Activated naive CD8-positive, alpha-beta T cell (primary cell): ENCODE data around the gene HTR3D.
"Not testable (repeated sequence)": the region's sequence is repeated elsewhere in the genome, so short reads cannot be mapped to it uniquely, and the experiment has no call there.

Experiments used
- H3K27ac Mint-ChIP-seq: one replicate; pipeline ENCODE4 v1.8.0; 2021; ENCODE audit warnings: mixed read lengths
- H3K27me3 Mint-ChIP-seq: one replicate; pipeline ENCODE4 v1.8.0; 2021; ENCODE audit warnings: mixed read lengths
- H3K36me3 Mint-ChIP-seq: one replicate; pipeline ENCODE4 v1.8.0; 2021; ENCODE audit warnings: mixed read lengths
- H3K4me1 Mint-ChIP-seq: one replicate; pipeline ENCODE4 v1.8.0; 2021; ENCODE audit warnings: low read depth, mixed read lengths
- H3K4me3 Mint-ChIP-seq: one replicate; pipeline ENCODE4 v1.8.0; 2021; ENCODE audit warnings: mild to moderate bottlenecking, mixed read lengths
- H3K9me3 Mint-ChIP-seq: one replicate; pipeline ENCODE4 v1.8.0; 2021; ENCODE audit warnings: low read depth, mixed read lengths

The HTR3D gene

DNA sequence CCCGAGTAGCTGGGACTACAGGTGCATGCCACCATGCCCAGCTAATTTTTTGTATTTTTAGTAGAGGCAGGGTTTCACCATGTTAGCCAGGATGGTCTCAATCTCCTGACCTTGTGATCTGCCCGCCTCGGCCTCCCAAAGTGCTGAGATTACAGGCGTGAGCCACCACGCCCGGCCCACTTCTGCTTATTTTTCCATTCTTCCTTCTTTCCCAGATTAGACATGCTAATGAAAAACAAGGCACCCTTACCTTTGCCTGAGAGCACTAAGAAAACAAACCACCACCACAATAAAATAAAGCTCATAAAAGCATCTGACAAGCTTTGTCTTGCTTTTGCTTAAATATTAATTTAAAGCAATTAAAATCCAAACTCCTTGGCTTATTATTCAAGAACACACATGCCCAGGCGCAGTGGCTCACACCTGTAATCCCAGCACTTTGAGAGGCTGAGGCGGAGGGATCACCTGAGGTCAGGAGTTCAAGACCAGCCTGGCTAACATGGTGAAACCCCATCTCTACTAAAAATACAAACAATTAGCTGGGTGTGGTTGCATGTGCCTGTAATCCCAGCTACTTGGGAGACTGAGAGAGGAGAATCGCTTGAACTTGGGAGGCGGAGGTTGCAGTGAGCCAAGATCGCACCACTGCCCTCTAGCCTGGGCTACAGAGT is 24.3 kb upstream of the HTR3D start:
- H3K4me3 Mint-ChIP-seq, result not testable (repeated sequence)

GRCh38 chr3:184008161-184008560 is 23.4 kb upstream of the HTR3D start:
- Mint-ChIP-seq H3K27me3 (no peaks in the 10 kb centered on the region), H3K9me3 (no peaks in the 10 kb centered on the region)

More for the DNA sequence above, 24.3 kb upstream of the HTR3D start:
- peaks cover 10% of the 10 kb centered on the region for H3K4me1 Mint-ChIP-seq
- H3K9me3 Mint-ChIP-seq, H3K27ac Mint-ChIP-seq, H3K27me3 Mint-ChIP-seq: not testable (repeated sequence)
- H3K36me3 Mint-ChIP-seq, result peaks cover 10% of the 10 kb centered on the region

GRCh38 chr3:184011230-184011876 is 20.2 kb upstream of the HTR3D start:
- H3K27ac Mint-ChIP-seq, result no peak overlapping the region
- peaks cover 9% of the 10 kb centered on the region for H3K36me3 Mint-ChIP-seq
- peaks cover 14% of the 10 kb centered on the region for H3K4me1 Mint-ChIP-seq
- no peak overlapping the region for H3K4me3 Mint-ChIP-seq
- no peaks in the 10 kb centered on the region for H3K9me3 Mint-ChIP-seq
- H3K27me3 Mint-ChIP-seq, result no peaks in the 10 kb centered on the region

More at GRCh38 chr3:184008161-184008560, 23.4 kb upstream of the HTR3D start:
- H3K4me3 Mint-ChIP-seq, result no peak overlapping the region
- H3K27ac Mint-ChIP-seq, result no peak overlapping the region
- H3K4me1 Mint-ChIP-seq, result peaks cover 10% of the 10 kb centered on the region
- H3K36me3 Mint-ChIP-seq, result peaks cover 10% of the 10 kb centered on the region

- no peaks in the 10 kb centered on the region for H3K27me3 Mint-ChIP-seq
- H3K27ac Mint-ChIP-seq, result no peak overlapping the region
- peaks cover 7% of the 10 kb centered on the region for H3K36me3 Mint-ChIP-seq
Observed at GRCh38 chr3:184011937-184012889, 19.3 kb upstream of the HTR3D start.

DNA sequence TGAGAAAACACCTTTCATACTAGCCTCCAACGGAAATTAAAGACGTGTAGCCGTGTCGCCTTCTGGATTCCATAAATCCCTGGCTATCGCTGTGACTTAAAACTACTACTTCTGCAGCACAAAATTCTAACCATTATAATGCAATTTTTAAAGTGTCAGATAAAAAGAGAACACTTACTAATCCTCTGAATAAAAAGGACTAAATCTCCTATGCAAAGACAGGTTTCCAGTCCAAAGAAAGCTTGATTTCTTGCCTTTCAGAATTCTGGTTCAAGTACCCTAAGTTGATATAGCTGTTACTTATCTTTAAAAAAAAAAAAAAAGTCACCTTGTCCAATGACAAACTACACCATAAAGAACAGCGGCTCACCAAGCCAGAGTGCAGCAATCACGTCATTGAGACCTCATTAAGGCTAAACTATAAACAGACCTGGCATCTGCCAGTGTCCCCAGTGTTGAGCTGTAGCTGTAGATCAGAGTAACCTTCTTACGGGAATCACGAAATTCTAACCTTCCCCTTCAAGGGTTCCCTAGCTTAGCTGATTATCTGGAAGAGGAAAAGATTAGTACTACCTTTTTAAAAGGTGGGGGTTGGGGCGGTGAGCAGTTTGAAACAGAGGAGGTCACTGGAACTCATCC is 16.0 kb upstream of the HTR3D start:
- H3K27me3 Mint-ChIP-seq, result no peaks in the 10 kb centered on the region
- H3K9me3 Mint-ChIP-seq, result no peaks in the 10 kb centered on the region
- no peak overlapping the region for H3K27ac Mint-ChIP-seq
- peak overlapping the region; percentile 87 for H3K4me3 Mint-ChIP-seq
- H3K4me1 Mint-ChIP-seq, result peaks cover 26% of the 10 kb centered on the region
- peaks cover 7% of the 10 kb centered on the region for H3K36me3 Mint-ChIP-seq

More at GRCh38 chr3:184011937-184012889, 19.3 kb upstream of the HTR3D start:
- Mint-ChIP-seq H3K9me3 (no peaks in the 10 kb centered on the region), H3K4me3 (no peak overlapping the region), H3K4me1 (peaks cover 17% of the 10 kb centered on the region)

DNA sequence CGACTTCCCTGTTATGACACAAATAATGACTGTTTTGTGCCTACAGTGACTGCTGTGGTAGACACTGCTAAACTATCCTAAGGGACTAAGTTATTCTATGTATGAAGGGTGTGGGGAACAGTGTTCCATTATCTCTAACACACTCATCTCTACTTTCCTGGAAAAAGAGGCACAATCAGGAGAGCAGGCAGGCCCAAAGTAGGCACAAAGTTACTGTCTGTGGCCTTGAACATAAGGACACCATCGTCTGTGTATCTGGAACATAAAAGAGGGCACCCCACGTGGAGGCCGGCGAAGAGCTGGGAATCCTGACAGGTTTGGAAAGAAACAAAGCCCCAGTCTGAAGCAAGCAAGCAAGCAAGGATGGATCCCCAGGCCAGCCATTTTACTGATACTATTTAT is 15.4 kb upstream of the HTR3D start:
- H3K9me3 Mint-ChIP-seq, result no peaks in the 10 kb centered on the region
- H3K4me3 Mint-ChIP-seq, result peak overlapping the region; percentile 87
- peaks cover 5% of the 10 kb centered on the region for H3K36me3 Mint-ChIP-seq
- no peak overlapping the region for H3K27ac Mint-ChIP-seq
- peaks cover 3% of the 10 kb centered on the region for H3K27me3 Mint-ChIP-seq
- peaks cover 26% of the 10 kb centered on the region for H3K4me1 Mint-ChIP-seq

- Mint-ChIP-seq H3K27ac (peak overlapping the region; percentile 80), H3K4me1 (peaks cover 26% of the 10 kb centered on the region), H3K36me3 (peaks cover 2% of the 10 kb centered on the region), H3K27me3 (peaks cover 4% of the 10 kb centered on the region), H3K9me3 (no peaks in the 10 kb centered on the region), H3K4me3 (peak overlapping the region; percentile 98)
Observed at GRCh38 chr3:184016811-184017671, 14.5 kb upstream of the HTR3D start.

- Mint-ChIP-seq H3K36me3 (peaks cover 2% of the 10 kb centered on the region), H3K27ac (peak within 1 kb of the TSS; percentile 80), H3K27me3 (peaks cover 4% of the 10 kb centered on the region), H3K4me1 (peaks cover 26% of the 10 kb centered on the region), H3K9me3 (no peaks in the 10 kb centered on the region), H3K4me3 (peak within 1 kb of the TSS; percentile 98)
Observed at GRCh38 chr3:184017672-184018423, 13.7 kb upstream of the HTR3D start, which contains the start of gene ABCC5. Gene ABCC5, minus strand, starts transcription at chr3:184017884. Its CDS starts 3,492 bp downstream, at chr3:184014392.

GRCh38 chr3:184018424-184018973 is 13.0 kb upstream of the HTR3D start:
- peak overlapping the region; percentile 22 for H3K27ac Mint-ChIP-seq
- peaks cover 4% of the 10 kb centered on the region for H3K27me3 Mint-ChIP-seq
- no peaks in the 10 kb centered on the region for H3K9me3 Mint-ChIP-seq
- H3K36me3 Mint-ChIP-seq, result peaks cover 1% of the 10 kb centered on the region
- H3K4me3 Mint-ChIP-seq, result peak overlapping the region; percentile 98
- peaks cover 26% of the 10 kb centered on the region for H3K4me1 Mint-ChIP-seq

DNA sequence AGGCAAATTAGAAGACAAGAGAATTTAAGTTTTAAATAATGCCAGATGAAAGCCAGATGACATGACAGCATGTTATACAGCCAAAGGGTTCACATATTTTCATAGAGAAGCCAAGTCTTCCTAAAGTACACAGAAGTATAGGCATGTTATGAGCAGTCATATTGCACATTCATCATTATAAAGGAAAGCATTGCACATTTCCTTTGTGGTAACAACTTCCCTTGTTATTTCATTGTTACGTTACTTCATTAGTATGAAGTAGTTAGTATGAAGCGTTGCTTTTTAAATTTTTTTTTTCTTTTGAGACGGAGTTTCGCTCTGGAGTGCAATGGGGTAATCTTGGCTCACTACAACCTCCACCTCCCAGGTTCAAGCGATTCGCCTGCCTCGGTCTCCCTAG is 9.2 kb upstream of the HTR3D start:
- Mint-ChIP-seq H3K27me3 (peaks cover 4% of the 10 kb centered on the region), H3K9me3 (no peaks in the 10 kb centered on the region), H3K27ac (no peak overlapping the region), H3K36me3 (no peaks in the 10 kb centered on the region), H3K4me3 (no peak overlapping the region), H3K4me1 (peaks cover 9% of the 10 kb centered on the region)

DNA sequence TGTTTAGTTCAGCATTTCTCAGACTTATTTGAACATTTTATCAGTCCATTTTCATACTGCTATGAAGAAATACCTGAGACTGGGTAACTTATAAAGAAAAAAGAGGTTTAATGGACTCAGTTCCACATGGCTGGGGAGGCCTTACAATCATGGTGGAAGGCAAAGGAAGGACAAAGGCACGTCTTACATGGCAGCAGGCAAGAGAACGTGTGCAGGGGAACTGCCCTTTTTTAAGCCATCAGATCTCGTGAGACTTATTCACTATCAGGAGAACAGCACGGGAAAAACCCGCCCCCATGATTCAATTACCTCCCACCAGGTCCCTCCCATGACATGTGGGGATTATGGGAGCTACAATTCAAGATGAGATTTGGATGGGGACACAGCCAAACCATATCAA is 6.3 kb upstream of the HTR3D start:
- H3K36me3 Mint-ChIP-seq, H3K4me3 Mint-ChIP-seq, H3K27me3 Mint-ChIP-seq, H3K9me3 Mint-ChIP-seq, H3K4me1 Mint-ChIP-seq, H3K27ac Mint-ChIP-seq: not testable (repeated sequence)

DNA sequence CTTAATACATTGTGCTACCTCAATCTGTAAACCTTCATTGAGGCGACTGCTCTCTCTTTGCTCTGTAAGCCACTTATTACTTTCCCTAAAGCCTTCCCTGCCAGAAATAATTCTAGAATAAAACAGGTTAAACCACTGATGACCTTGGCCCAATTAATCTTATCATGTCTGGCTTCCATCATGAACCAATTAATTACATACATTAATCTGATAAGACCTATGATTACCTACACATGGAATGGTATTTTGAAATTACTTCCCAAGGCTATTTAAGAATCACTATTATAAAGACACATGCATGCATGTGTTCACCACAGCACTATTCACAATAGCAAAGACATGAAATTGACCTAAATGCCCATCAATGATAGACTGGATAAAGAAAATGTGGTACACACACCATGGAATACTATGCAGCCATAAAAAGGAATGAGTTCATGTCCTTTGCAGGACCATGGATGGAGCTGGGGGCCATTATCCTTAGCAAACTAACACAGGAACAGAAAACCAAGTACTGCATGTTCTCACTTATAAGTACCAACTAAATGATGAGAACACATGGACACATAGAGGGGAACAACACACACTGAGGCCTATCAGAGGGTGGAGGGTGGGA is 3.2 kb upstream of the HTR3D start:
- not testable (repeated sequence) for H3K36me3 Mint-ChIP-seq, H3K9me3 Mint-ChIP-seq, H3K27ac Mint-ChIP-seq, H3K27me3 Mint-ChIP-seq, H3K4me3 Mint-ChIP-seq, H3K4me1 Mint-ChIP-seq

DNA sequence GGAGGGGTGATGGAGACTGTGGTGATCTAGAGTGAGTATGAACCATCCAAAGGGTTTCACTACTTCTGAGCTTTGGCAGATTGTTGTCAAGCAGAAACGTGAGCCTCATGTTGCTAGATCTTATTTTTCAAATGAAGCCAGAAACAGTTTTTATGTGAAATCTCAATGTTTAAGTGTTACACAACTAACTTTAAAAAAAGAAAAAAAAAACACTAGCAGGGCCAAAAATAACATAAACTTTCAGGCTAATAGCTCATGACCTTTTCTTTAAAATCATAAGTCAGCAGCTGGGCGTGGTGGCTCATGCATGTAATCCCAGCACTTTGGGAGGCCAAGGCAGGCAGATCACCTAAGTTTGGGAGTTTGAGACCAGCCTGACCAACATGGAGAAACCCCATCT is 2.1 kb upstream of the HTR3D start:
- no peaks in the 10 kb centered on the region for H3K4me1 Mint-ChIP-seq
- no peak overlapping the region for H3K4me3 Mint-ChIP-seq
- H3K27me3 Mint-ChIP-seq, result peaks cover 2% of the 10 kb centered on the region
- no peak overlapping the region for H3K27ac Mint-ChIP-seq
- no peaks in the 10 kb centered on the region for H3K36me3 Mint-ChIP-seq
- no peaks in the 10 kb centered on the region for H3K9me3 Mint-ChIP-seq
